HG03196 (cell line): ENCODE measurements around the gene C1orf167.

Experiments
- ATAC-seq: cut with Tn5 transposase; IDR thresholded peaks from one replicate; pipeline ENCODE4 v1.9.1; 2021; ENCODE audit not compliant: unreplicated experiment

C1orf167 gene

GRCh38 chr1:11759791-11760190 is 2.2 kb upstream of the C1orf167 start:
- ATAC-seq: no peak

DNA sequence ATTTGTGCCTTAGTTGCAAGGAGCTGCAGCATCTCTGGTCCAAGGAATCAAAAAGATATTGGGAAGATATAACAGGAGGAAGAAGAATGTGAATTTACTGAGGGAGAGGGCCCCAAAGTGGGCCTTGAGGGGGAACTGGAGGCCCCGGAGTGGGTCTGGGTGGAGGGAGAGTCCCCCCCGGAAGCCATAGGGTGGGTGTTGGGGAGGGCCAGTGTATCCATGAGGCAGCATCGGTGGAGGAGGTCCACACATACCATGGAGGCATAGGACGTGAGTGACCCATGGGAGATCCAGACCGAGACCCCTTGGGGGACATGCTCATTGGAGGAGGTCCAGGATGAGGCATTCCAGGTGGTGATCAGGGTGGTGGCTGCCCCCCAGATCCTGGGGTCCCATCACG is 708 bp upstream of the C1orf167 start:
- no peak for ATAC-seq

- ATAC-seq: no peak
These were observed 2.1 kb downstream of the C1orf167 start for GRCh38 chr1:11764115-11764514.

- ATAC-seq: no peak
These were observed 2.5 kb downstream of the C1orf167 start for GRCh38 chr1:11764519-11764918.

DNA sequence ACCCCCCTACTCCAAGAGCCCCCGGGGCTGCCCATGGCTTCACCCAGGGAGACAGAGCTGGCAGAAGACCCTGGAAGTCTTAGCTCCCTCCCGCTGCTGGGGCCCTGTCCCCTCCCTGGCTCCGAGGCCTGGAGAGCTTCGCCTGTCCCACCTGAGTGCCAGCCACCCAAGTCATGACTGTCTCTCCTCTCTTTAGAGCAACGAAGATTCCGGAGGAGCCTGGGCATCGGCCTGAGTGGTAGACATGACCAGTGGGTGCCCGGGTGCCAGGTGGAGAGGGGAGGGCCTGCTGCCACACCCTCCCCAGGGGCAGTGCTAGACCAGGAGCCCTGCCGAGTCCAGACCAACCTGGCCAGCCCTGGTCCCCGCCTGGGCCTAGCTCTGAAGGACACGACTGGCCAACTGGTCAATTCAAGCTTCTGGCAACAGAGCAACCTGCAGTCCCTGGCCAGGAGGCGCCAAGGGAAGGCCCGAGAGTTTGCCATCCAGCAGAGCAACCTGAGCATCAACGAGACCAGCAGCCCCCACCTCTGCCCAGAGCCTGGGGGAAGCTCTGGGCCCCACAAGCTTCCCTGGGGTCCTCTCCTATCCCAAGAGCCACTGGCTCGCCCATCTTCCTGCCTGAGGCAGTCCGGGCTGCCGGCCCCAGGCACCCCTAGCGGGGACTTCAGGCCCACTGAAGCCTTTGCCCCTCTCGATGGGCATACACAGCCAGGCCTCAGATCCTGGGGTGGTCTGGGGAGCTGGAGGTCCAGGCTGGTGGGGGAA is 3.9 kb downstream of the C1orf167 start:
- ATAC-seq: no peak

DNA sequence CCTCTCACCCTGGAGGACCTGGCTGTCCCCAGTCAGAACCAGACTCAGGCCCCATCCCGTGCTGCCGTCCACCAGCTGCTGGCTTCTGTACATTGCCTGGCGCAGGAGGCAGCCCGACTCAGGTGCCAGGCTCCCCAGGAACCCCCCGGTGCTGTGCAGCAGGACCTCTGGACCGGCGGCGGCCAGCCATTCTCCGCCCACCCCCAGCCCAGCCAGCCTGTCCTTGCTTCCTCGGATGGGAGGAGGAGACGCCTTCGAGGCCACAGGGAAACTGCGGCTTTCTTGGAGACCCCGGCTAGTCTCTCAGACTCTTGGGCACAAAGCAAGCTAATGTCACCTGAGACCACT is 4.4 kb downstream of the C1orf167 start:
- no peak for ATAC-seq

DNA sequence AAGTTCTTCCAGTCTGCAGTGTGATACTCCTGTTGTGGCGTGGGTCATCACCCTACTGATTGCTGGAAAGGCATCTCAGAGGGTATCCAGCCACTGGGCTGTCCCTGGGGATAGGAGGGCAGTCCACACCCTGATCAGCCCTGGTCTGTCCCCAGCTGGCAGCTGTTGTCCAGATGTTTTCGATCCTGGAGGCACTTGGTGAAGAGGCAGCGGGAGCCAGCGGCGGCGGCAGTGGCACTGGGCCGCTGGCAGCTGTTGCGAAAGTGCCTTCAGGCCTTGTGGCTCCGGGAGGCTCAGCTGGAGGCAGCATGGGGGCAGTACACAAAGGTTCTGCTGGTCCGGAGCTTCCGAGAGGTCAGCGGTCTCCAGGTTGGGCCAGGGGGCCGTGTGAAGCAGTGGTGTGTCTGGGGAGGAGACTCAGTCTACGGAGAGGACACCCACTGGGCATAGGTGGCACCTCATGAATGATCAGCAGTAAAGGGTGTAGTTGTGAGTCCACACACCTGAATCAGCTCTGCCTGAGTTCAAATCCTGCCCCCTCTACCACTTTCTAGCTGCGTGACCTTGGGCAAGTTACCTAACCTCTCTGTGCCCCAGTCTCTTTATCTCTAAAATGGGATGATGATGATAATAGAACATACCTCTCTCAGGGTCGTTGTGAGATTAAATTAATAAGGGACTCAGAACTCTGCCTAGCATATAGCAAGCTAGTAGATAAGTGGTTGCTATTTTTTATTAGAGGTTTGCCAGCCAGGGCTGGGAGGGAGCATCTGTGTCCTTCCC is 6.1 kb downstream of the C1orf167 start:
- ATAC-seq: no peak

GRCh38 chr1:11768821-11769220 is 6.8 kb downstream of the C1orf167 start:
- ATAC-seq: no peak

DNA sequence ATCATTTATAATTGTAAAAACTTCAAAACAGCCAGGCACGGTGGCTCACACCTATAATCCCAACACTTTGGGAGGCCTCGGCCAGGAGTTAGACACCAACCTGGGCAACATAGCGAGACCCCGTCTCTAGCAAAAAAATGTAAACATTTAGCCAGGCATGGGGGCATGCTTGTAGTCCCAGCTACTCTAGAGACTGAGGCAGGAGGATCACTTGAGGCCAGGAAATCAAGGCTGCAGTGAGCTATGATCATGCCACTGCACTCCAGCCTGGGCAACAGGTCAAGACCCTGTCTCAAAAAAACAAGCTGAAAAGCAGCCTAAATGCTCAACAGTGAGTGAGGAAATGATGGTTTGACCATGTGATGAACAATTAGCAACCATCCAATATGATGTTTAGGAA is 7.3 kb downstream of the C1orf167 start:
- ATAC-seq: no peak

DNA sequence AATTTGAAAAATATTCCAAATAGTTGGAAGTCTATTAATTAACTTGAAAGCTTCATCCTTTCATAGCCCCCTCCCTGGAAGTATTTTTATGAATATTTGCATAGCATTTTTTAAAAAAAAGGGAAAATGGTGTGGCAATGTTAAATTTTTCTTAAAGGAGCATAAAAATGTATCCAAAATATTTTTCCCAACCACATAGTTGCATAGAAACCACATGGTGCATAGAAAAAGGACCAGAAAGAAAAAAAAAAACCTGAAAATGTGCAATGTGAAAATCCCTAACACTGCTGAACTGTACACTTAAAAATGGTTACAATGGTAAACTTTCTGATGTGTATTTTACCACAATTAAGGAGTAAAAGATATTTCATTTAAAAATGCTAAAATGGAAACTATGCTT is 8.0 kb downstream of the C1orf167 start:
- ATAC-seq: no peak

DNA sequence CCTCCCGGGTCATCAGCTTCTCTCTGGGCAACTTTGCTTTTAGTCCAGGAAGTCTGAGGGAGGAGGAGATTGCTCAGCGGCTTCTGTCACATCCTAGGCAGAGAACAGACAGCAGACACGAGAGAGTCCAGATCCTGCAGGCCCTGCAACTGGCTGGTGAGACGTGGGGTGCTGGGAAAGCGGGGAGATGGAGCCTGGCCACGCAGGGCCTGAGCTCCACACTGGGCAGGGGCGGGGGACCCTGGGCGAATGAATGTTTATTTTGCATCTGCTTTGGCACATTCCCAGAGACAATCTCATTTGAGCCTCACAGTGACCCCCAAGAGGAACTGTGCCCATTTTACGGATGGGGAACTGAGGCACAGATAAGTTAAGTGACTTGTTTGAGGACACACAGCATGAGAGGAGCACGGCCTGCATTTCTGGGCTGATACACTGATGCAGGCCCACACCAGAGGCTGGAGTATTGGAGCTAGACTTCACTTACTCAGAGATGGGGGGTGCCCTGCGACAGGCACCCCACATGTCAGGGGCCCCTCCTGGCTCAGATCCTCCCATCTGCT is 9.6 kb downstream of the C1orf167 start:
- no peak for ATAC-seq

- no peak for ATAC-seq
These were observed 10.5 kb downstream of the C1orf167 start for GRCh38 chr1:11772458-11772857.

GRCh38 chr1:11774753-11775152 is 12.8 kb downstream of the C1orf167 start:
- ATAC-seq: no peak

- no peak for ATAC-seq
These were observed 15.8 kb downstream of the C1orf167 start for GRCh38 chr1:11777658-11778322.

- ATAC-seq: no peak
These were observed 16.3 kb downstream of the C1orf167 start for GRCh38 chr1:11778336-11778735.

GRCh38 chr1:11778844-11779623 is 17.0 kb downstream of the C1orf167 start:
- no peak for ATAC-seq

GRCh38 chr1:11779715-11780379 is 17.9 kb downstream of the C1orf167 start:
- no peak for ATAC-seq

- no peak for ATAC-seq
These were observed 18.6 kb downstream of the C1orf167 start for GRCh38 chr1:11780380-11781147.

- no peak for ATAC-seq
These were observed 19.3 kb downstream of the C1orf167 start for GRCh38 chr1:11781297-11781696.
